ENCODE results near the gene SLC10A2.

Gene SLC10A2

DNA sequence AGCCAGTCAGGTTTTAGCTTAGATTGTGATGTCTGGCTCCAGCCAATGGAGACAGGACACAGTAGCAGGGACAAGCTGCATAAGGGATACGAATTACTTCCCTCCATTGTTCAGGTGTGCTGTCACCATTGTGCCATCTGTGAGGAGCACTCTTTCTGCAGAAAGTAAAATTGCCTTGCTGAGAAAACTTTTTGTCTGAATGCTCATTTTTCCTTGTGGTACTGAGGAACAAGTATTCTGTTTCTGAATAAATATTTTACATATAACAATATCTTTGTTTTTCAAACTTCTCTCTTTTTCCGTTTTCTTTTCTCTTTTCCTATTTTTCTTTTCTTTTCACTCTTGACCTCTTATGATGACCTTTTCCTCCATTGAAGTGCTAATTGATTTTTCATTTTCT, 10.2 kb downstream of the SLC10A2 start:
- Histone ChIP-seq H3K9me3 (ENCODE audit: control insufficient read depth, insufficient read depth, low read length) (no peaks in the 10 kb centered on the region), H3K4me1 (ENCODE audit: control insufficient read depth, insufficient read depth, low read length) (no peaks in the 10 kb centered on the region), H3K4me3 (ENCODE audit: low read length) (no peak overlapping the region), H3K27ac (ENCODE audit: low read length) (no peak overlapping the region), H3K36me3 (ENCODE audit: control insufficient read depth, insufficient read depth, low read length) (no peaks in the 10 kb centered on the region), H3K27me3 (ENCODE audit: control insufficient read depth, insufficient read depth, low read length) (no peaks in the 10 kb centered on the region)
- DNase-seq (ENCODE audit: low read depth, low spot score), result no peak
- 100% methylated on average over 1 of the region's 2 CpGs for WGBS (ENCODE audit: insufficient coverage, insufficient read length)

DNA sequence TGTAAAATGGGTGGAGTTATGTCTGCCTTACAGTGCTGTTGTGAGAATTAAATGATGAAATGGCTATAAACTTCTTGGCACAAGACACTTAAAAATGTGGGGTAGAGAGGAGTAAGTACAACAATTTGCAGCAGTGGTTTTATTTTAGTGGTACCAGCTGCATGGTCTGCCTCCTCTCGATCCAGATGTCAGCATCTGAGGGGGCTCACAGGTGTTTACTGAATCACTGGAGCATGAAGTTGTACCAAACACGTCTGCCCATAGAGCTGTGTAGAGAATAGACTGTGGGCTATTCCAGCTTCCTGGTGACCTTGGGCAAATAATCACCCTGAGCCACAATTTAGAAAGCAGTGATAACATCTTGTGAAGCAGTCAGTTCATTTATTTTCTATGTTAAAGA, 11.1 kb downstream of the SLC10A2 start:
- WGBS (ENCODE audit: insufficient coverage, insufficient read length), result no CpG with 5 or more reads among the region's 2 CpGs
- Histone ChIP-seq H3K4me3 (ENCODE audit: low read length) (no peak overlapping the region), H3K27ac (ENCODE audit: low read length) (no peak overlapping the region), H3K27me3 (ENCODE audit: control insufficient read depth, insufficient read depth, low read length) (no peaks in the 10 kb centered on the region), H3K9me3 (ENCODE audit: control insufficient read depth, insufficient read depth, low read length) (no peaks in the 10 kb centered on the region), H3K36me3 (ENCODE audit: control insufficient read depth, insufficient read depth, low read length) (no peaks in the 10 kb centered on the region), H3K4me1 (ENCODE audit: control insufficient read depth, insufficient read depth, low read length) (no peaks in the 10 kb centered on the region)
- no peak for DNase-seq (ENCODE audit: low read depth, low spot score)

DNA sequence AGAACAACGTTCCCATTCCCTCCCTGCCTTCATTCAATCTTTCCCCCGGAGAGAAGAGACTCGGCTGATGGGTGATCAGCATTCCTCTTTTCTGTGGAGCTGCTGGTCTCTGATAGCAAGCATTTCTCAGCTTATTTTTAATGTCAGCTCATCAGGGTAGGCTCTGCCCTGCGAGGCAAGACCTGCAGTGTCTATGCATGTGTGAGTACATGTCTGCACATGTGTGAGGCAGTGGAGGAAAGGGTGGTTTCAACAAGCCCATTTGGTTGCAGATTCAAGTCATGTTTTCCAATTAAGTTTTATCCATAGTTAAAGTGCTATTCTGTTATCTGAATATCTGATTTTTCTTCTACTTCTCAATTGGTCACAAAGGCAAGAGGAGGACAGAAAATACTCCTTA, 19.5 kb downstream of the SLC10A2 start:
- WGBS (ENCODE audit: insufficient coverage, insufficient read length), result no CpG with 5 or more reads among the region's 4 CpGs
- Histone ChIP-seq H3K4me3 (ENCODE audit: low read length) (no peak overlapping the region), H3K36me3 (ENCODE audit: control insufficient read depth, insufficient read depth, low read length) (no peaks in the 10 kb centered on the region)

DNA sequence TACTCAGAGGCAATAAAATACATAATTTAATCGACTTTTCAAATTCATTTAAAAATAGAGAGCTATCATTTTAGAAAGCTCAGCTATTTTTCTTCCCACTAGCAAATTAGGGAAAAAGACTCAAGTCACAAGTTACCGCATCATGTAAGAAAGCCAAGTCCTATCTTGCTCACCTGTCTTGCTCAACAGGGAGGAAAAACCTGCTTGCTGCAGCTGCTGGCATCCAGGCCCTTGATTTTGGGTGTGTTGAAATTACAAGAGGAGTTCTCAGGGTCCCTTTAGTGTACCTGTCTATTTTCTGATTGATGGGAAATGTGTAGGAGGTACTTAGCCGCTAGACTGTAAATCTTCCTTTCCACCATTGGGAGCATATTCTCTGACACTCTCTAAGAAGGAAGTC, 22.2 kb downstream of the SLC10A2 start:
- DNase-seq (ENCODE audit: low read depth, low spot score), result no peak
- H3K9me3 ChIP-seq (ENCODE audit: control insufficient read depth, insufficient read depth, low read length), result no peaks in the 10 kb centered on the region
- no peaks in the 10 kb centered on the region for H3K36me3 ChIP-seq (ENCODE audit: control insufficient read depth, insufficient read depth, low read length)
- no peaks in the 10 kb centered on the region for H3K27me3 ChIP-seq (ENCODE audit: control insufficient read depth, insufficient read depth, low read length)
- WGBS (ENCODE audit: insufficient coverage, insufficient read length), result no CpG with 5 or more reads among the region's 3 CpGs
- H3K4me1 ChIP-seq (ENCODE audit: control insufficient read depth, insufficient read depth, low read length), result no peaks in the 10 kb centered on the region
- H3K4me3 ChIP-seq (ENCODE audit: low read length), result no peak overlapping the region
- H3K27ac ChIP-seq (ENCODE audit: low read length), result no peak overlapping the region

More for the DNA sequence above, 19.5 kb downstream of the SLC10A2 start:
- no peak for DNase-seq (ENCODE audit: low read depth, low spot score)
- H3K27ac ChIP-seq (ENCODE audit: low read length), result no peak overlapping the region
- no peaks in the 10 kb centered on the region for H3K9me3 ChIP-seq (ENCODE audit: control insufficient read depth, insufficient read depth, low read length)
- no peaks in the 10 kb centered on the region for H3K4me1 ChIP-seq (ENCODE audit: control insufficient read depth, insufficient read depth, low read length)
- H3K27me3 ChIP-seq (ENCODE audit: control insufficient read depth, insufficient read depth, low read length), result no peaks in the 10 kb centered on the region

DNA sequence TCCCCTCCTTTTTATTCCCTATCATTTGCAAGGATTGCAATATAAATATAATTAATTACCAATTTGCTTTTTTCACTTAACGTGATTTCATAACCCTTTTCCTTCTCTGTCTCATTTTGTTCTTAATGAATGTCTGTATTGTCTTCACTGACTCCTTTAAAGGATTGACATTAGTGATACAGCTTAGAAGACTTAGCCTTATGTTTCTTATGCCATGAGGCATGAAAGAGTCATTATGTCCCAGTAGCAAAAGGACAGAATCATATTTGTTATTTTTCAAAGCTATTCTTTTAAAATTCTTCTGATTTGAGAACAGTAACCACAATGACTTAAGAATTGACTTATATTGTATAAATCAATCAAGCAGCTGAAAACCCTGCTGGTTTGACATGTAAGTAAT, 26.2 kb downstream of the SLC10A2 start:
- H3K27ac ChIP-seq (ENCODE audit: low read length), result no peak overlapping the region
- no peaks in the 10 kb centered on the region for H3K9me3 ChIP-seq (ENCODE audit: control insufficient read depth, insufficient read depth, low read length)
- H3K4me1 ChIP-seq (ENCODE audit: control insufficient read depth, insufficient read depth, low read length), result no peaks in the 10 kb centered on the region
- no CpG with 5 or more reads among the region's 1 CpG for WGBS (ENCODE audit: insufficient coverage, insufficient read length)
- no peak for DNase-seq (ENCODE audit: low read depth, low spot score)
- H3K27me3 ChIP-seq (ENCODE audit: control insufficient read depth, insufficient read depth, low read length), result no peaks in the 10 kb centered on the region
- no peaks in the 10 kb centered on the region for H3K36me3 ChIP-seq (ENCODE audit: control insufficient read depth, insufficient read depth, low read length)
- no peak overlapping the region for H3K4me3 ChIP-seq (ENCODE audit: low read length)

DNA sequence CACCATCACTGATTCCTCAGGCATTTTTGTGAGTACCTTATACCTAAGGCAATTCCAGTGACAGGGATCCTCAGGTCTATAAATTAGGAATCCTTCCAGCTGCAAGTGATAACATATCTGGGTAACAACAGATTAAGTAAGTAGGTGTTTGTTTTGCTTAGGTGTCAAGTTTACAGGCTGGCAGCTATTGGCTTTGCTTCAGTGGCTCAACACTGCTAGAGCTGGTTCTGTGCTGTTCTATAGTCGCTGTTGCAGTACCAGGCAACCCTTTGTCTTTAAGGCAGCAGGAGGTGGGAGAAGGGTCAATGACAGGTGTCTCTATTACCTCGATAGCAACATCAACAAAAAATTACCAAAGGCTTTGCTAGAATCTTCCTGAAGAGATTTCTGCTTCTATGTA, 27.0 kb downstream of the SLC10A2 start:
- no CpG with 5 or more reads among the region's 2 CpGs for WGBS (ENCODE audit: insufficient coverage, insufficient read length)
- H3K27me3 ChIP-seq (ENCODE audit: control insufficient read depth, insufficient read depth, low read length), result no peaks in the 10 kb centered on the region

DNA sequence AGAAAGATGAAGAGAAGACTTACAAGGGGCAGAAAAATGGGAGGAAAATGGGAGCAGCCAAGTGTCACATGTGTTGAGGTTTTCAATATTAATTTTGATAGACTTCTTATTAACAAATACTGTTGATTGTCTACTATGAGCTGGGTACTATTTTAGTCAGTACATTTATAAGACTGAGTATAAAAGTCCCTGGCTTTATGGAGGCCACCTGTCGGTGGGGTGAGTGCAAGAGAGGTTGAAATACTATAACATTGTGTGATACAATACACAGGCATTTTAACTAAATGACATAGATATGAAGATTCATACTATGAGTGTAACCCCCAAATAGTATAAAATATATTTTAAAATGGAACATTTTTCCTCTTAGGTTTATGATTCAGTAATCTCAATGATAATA, 29.9 kb downstream of the SLC10A2 start:
- H3K27me3 ChIP-seq (ENCODE audit: control insufficient read depth, insufficient read depth, low read length), result no peaks in the 10 kb centered on the region
- H3K36me3 ChIP-seq (ENCODE audit: control insufficient read depth, insufficient read depth, low read length), result no peaks in the 10 kb centered on the region
- no peaks in the 10 kb centered on the region for H3K9me3 ChIP-seq (ENCODE audit: control insufficient read depth, insufficient read depth, low read length)
- no peaks in the 10 kb centered on the region for H3K4me1 ChIP-seq (ENCODE audit: control insufficient read depth, insufficient read depth, low read length)
- no peak overlapping the region for H3K4me3 ChIP-seq (ENCODE audit: low read length)
- DNase-seq (ENCODE audit: low read depth, low spot score), result no peak
- WGBS (ENCODE audit: insufficient coverage, insufficient read length), result no CpG with 5 or more reads among the region's 1 CpG
- no peak overlapping the region for H3K27ac ChIP-seq (ENCODE audit: low read length)

More for the DNA sequence above, 27.0 kb downstream of the SLC10A2 start:
- H3K4me1 ChIP-seq (ENCODE audit: control insufficient read depth, insufficient read depth, low read length), result no peaks in the 10 kb centered on the region
- H3K4me3 ChIP-seq (ENCODE audit: low read length), result no peak overlapping the region
- no peak overlapping the region for H3K27ac ChIP-seq (ENCODE audit: low read length)
- no peak for DNase-seq (ENCODE audit: low read depth, low spot score)
- no peaks in the 10 kb centered on the region for H3K9me3 ChIP-seq (ENCODE audit: control insufficient read depth, insufficient read depth, low read length)
- no peaks in the 10 kb centered on the region for H3K36me3 ChIP-seq (ENCODE audit: control insufficient read depth, insufficient read depth, low read length)

DNA sequence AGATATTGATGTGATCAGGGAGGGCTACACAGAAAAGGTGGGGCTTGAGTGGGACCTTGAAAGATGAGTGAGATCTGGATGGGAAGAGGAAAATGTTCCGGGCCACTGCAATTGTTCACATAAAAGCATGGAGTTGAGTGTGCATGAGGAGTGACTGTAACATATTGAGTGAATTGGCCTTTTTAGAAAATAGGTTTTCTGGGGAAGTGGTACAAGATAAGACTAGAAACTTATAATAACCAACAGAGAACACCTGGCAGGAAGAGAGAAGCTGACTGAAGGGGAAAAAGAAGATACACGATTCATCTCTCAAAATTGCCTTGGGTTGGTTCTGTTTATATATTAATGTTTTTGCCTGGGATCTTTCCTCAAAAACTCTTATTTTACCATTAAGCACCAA, 32.2 kb downstream of the SLC10A2 start:
- WGBS (ENCODE audit: insufficient coverage, insufficient read length), result no CpG with 5 or more reads among the region's 2 CpGs

DNA sequence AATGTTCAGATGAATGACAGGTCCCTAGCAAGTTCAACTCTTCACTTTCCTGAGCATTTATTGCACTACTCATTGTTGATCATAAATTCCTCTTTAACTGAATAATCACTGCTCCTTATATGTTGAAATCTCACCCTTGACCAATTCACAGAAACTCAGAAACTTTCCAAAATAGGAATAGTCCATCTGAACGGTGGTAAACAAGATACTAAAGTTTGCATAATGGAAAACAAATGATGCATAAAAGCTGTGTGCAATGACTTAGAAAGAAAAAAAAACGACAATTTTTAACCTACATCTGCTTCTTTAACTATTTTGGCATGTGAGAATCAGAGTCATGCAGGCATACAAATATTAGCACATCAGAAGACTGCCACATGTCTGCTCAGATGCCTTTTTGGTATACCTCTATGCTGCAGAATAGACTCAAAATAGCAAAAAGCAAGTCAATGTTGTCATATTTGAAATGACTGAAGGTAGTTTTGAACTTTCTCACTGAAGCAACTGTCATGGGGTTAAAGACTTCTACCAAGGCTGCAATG, 34.8 kb downstream of the SLC10A2 start:
- no CpG with 5 or more reads among the region's 2 CpGs for WGBS (ENCODE audit: insufficient coverage, insufficient read length)
- Histone ChIP-seq H3K27ac (ENCODE audit: low read length) (no peak overlapping the region), H3K4me3 (ENCODE audit: low read length) (no peak overlapping the region), H3K9me3 (ENCODE audit: control insufficient read depth, insufficient read depth, low read length) (no peaks in the 10 kb centered on the region), H3K4me1 (ENCODE audit: control insufficient read depth, insufficient read depth, low read length) (no peaks in the 10 kb centered on the region), H3K27me3 (ENCODE audit: control insufficient read depth, insufficient read depth, low read length) (no peaks in the 10 kb centered on the region), H3K36me3 (ENCODE audit: control insufficient read depth, insufficient read depth, low read length) (no peaks in the 10 kb centered on the region)
- no peak for DNase-seq (ENCODE audit: low read depth, low spot score)

More for the DNA sequence above, 32.2 kb downstream of the SLC10A2 start:
- H3K27me3 ChIP-seq (ENCODE audit: control insufficient read depth, insufficient read depth, low read length), result no peaks in the 10 kb centered on the region
- no peaks in the 10 kb centered on the region for H3K9me3 ChIP-seq (ENCODE audit: control insufficient read depth, insufficient read depth, low read length)
- no peak for DNase-seq (ENCODE audit: low read depth, low spot score)
- no peak overlapping the region for H3K4me3 ChIP-seq (ENCODE audit: low read length)
- H3K4me1 ChIP-seq (ENCODE audit: control insufficient read depth, insufficient read depth, low read length), result no peaks in the 10 kb centered on the region
- H3K36me3 ChIP-seq (ENCODE audit: control insufficient read depth, insufficient read depth, low read length), result no peaks in the 10 kb centered on the region
- no peak overlapping the region for H3K27ac ChIP-seq (ENCODE audit: low read length)

DNA sequence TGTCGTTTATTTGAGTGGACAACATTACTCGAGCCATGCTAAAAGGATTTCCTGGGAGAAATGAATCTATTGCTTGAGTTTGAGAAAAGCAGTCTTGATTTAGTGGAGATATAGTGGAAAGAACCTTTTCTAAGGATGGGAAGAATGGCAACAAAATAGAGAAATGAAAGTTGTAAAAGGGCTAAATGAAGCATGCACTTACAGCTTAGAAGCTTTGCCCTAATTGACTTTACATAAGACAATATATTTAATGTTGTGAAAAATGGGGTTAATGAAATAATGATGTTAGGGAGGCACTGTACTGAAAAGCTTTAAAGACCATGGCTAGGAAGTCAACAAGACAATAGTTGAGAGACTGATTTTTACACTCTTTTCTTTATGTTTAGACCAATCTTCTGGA, 35.4 kb downstream of the SLC10A2 start:
- Histone ChIP-seq H3K27ac (ENCODE audit: low read length) (no peak overlapping the region), H3K36me3 (ENCODE audit: control insufficient read depth, insufficient read depth, low read length) (no peaks in the 10 kb centered on the region), H3K9me3 (ENCODE audit: control insufficient read depth, insufficient read depth, low read length) (no peaks in the 10 kb centered on the region), H3K27me3 (ENCODE audit: control insufficient read depth, insufficient read depth, low read length) (no peaks in the 10 kb centered on the region), H3K4me3 (ENCODE audit: low read length) (no peak overlapping the region), H3K4me1 (ENCODE audit: control insufficient read depth, insufficient read depth, low read length) (no peaks in the 10 kb centered on the region)
- WGBS (ENCODE audit: insufficient coverage, insufficient read length), result no CpG with 5 or more reads among the region's 2 CpGs
- no peak for DNase-seq (ENCODE audit: low read depth, low spot score)

DNA sequence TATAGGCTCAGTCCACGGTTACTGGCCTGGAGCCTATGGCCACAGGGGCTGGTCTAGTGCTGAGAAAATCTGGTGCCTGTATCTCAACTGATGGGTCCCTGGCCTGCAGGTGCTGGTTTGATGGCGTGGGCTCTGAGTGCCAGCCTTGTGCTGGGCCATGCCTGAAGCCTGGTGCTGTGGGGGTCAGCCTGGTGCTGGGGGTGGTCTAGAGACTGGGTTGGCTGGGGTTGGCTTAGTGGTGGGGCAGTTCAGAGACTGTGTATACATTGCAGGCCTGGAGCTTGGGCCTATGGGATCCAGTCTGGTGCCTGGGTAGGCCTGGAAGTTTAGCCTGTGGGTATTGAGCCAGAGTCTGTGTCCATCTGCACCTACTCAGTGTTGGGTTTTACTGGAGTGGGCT, 36.4 kb downstream of the SLC10A2 start:
- no peak for DNase-seq (ENCODE audit: low read depth, low spot score)
- no peaks in the 10 kb centered on the region for H3K4me1 ChIP-seq (ENCODE audit: control insufficient read depth, insufficient read depth, low read length)
- no peaks in the 10 kb centered on the region for H3K27me3 ChIP-seq (ENCODE audit: control insufficient read depth, insufficient read depth, low read length)
- no peaks in the 10 kb centered on the region for H3K36me3 ChIP-seq (ENCODE audit: control insufficient read depth, insufficient read depth, low read length)
- no peak overlapping the region for H3K4me3 ChIP-seq (ENCODE audit: low read length)
- no peaks in the 10 kb centered on the region for H3K9me3 ChIP-seq (ENCODE audit: control insufficient read depth, insufficient read depth, low read length)
- H3K27ac ChIP-seq (ENCODE audit: low read length), result no peak overlapping the region
- WGBS (ENCODE audit: insufficient coverage, insufficient read length), result no CpG with 5 or more reads among the region's 2 CpGs

Measured in iPS DF 6.9 (cell line).